Heart right ventricle (tissue), 16 donors: ENCODE data around the gene CSNK2A2. TPM values are rescaled to one million over a fixed set of nuclear protein-coding genes. Genes with fewer than 3 reads are reported as not detected.

ENCODE experiments used
- ATAC-seq, 8 donors: fragments of 200-7000 bp; cut with Tn5 transposase; one replicate each; pipeline ENCODE4 v1.9.1; 2020; ENCODE audit warnings: mild to moderate bottlenecking in 8 of 8, moderate library complexity in 8 of 8, moderate number of reproducible peaks in 1 of 8
- DNase-seq, 2 donors: peaks; one replicate each; pipeline ENCODE4 v3.0.0-alpha.2; 2020
- H3K27ac ChIP-seq, 10 donors: fragments of 200-600 bp; sonication (generic) in 2 of 10; one replicate each; pipeline versions ENCODE4 v1.5.0 to v1.8.0; 2020 to 2022; ENCODE audit warnings: mild to moderate bottlenecking in 3 of 10
- H3K27me3 ChIP-seq, 7 donors: fragments of 200-600 bp; one replicate each; pipeline ENCODE4 v1.8.0; 2021 to 2022; ENCODE audit warnings: mild to moderate bottlenecking in 2 of 7
- H3K36me3 ChIP-seq, 9 donors: fragments of 200-600 bp; sonication (generic) in 1 of 9; one replicate each; pipeline versions ENCODE4 v1.5.0 to v1.8.0; 2020 to 2022; ENCODE audit warnings: mild to moderate bottlenecking in 2 of 9
- H3K4me1 ChIP-seq, 9 donors: fragments of 200-600 bp; sonication (generic) in 1 of 9; one replicate each; pipeline versions ENCODE4 v1.5.0 to v1.8.0; 2020 to 2022; ENCODE audit warnings: mild to moderate bottlenecking in 4 of 9
- H3K4me3 ChIP-seq, 10 donors: fragments of 200-600 bp; sonication (generic) in 2 of 10; one replicate each; pipeline versions ENCODE4 v1.5.0 to v1.8.0; 2020 to 2022; ENCODE audit warnings: mild to moderate bottlenecking in 7 of 10, moderate library complexity in 2 of 10
- H3K9me3 ChIP-seq, 11 donors: fragments of 200-600 bp in 10 of 11; sonication (generic) in 2 of 11; one replicate each; pipeline versions ENCODE4 v1.5.0 to v1.8.0; 2013 to 2022; ENCODE audit warnings: mild to moderate bottlenecking in 2 of 11, control low read depth in 1 of 11, moderate library complexity in 1 of 11
- CTCF ChIP-seq, 9 donors: fragments of 200-600 bp; sonication (generic) in 2 of 9; IDR thresholded peaks; one replicate each; pipeline versions ENCODE4 v1.5.0 to v1.8.0; 2021 to 2022; ENCODE audit warnings: antibody characterized with exemption in 9 of 9, mild to moderate bottlenecking in 5 of 9, moderate library complexity in 1 of 9
- WGBS, 2 donors: extraction: QIAGEN DNeasy Blood & Tissue Kit; methylation state at CpG; one replicate each; pipeline ENCODE4 v1.1.7; 2013; ENCODE audit warnings: inconsistent platforms in 1 of 2; 5-methylcytosine and 5-hydroxymethylcytosine counted together
- intact Hi-C, 10 donors: fragments of 100-400 bp; cut with DNase I; formaldehyde crosslinking; loops; one replicate each; pipeline versions ENCODE4 v1.11.1 to v1.14.2; 2022
- polyA plus RNA-seq, 2 donors: library from polyadenylated mRNA; stranded (reverse); fragments of 200-250 nt; gene quantifications; one replicate each; pipeline ENCODE4 v1.2.3, GENCODE V29; 2013
- total RNA-seq, 10 donors: library from RNA; stranded (reverse); fragmentation: NEBNext Ultra II Directional in 3 of 10; extraction: Animal tissue kit (Norgen Biotek cat#: 25700) in 3 of 10; gene quantifications; one replicate each; pipeline versions ENCODE4 v1.2.1 to v1.2.4, GENCODE V29; 2021 to 2023
- donor health status: Arrhythmogenic right ventricular cardiomyopathy.
- donor health status: ischemic (EF 13 %, LVEDD 7.1; RV severe dilation, severe dysfunction).
- donor health status: healthy with polysubstance abuse.
- donor health status: DM: no; HTN: yes; CAD: no.
- donor health status: DM: no; HTN: no; CAD: no.
- donor health status: ischemic (EF 25% LVEDD 6.9; RV normal size, moderate dysfunction).
- donor health status: ischemic (EF 25% LVEDD 5.7; RV mildly dilated, moderate dysfunction).
- donor health status: healthy.
- donor health status: DM: yes; HTN: yes; CAD: no.
- donor health status: Ischemic cardiomyopathy.
- donor health status: ischemic (EF 35%, LVEDD 5.7; RV mildly dilated, moderate dysfunction).
- donor health status: nonischemic (EF 11% LVEDD 7.7; RV severe dilation, severe dysfunction).
- donor health status: DM: yes; HTN: yes; CAD: no.
- donor health status: PGD.
- donor health status: ischemic (EF 29% LVEDD 5.4; RV normal size, mild dysfunction).
- donor health status: nonischemic (EF 23%, LVEDD 6.1; RV moderate dilation, normal function).

CSNK2A2 gene
- total and polyA plus RNA-seq, 12 donors, result 20.9 to 48.3 (median 35.2) TPM

GRCh38 chr16:58205276-58206036 lies 7.5 kb upstream of the CSNK2A2 start:
- ATAC-seq, result no peak
- H3K36me3 ChIP-seq, result no peaks in the 10 kb centered on the region
- 67 to 72% methylated on average over 10 of the region's 10 CpGs for WGBS, 2 donors

GRCh38 chr16:58201163-58201562 lies 3.3 kb upstream of the CSNK2A2 start:
- Histone ChIP-seq H3K9me3 (no peaks in the 10 kb centered on the region), H3K4me3 (no peak overlapping the region), H3K4me1 (peaks cover 0 to 18% (median 12%) of the 10 kb centered on the region in 9 donors), H3K27ac (no peak overlapping the region), H3K27me3 (peaks cover 0 to 17% (median 0%) of the 10 kb centered on the region in 7 donors), H3K36me3 (peaks cover 0 to 4% (median under 1%) of the 10 kb centered on the region in 9 donors)
- 63 to 68% methylated on average over 5 of the region's 5 CpGs for WGBS, 2 donors
- intact Hi-C loops, result no loop called here
- DNase-seq (no peak), ATAC-seq (no peak)
- no peak for TF ChIP-seq CTCF (IDR thresholded peaks at IDR 0.05)

More at GRCh38 chr16:58205276-58206036, 7.5 kb upstream of the CSNK2A2 start:
- H3K4me3 ChIP-seq, result no peak overlapping the region
- DNase-seq, result no peak
- TF ChIP-seq CTCF (IDR thresholded peaks at IDR 0.05), result no peak
- H3K27me3 ChIP-seq, result peaks cover 0 to 17% (median 0%) of the 10 kb centered on the region in 7 donors
- no peaks in the 10 kb centered on the region for H3K9me3 ChIP-seq
- H3K27ac ChIP-seq, result no peak overlapping the region
- H3K4me1 ChIP-seq, result no peaks in the 10 kb centered on the region
- intact Hi-C loops, result no loop called here

- Histone ChIP-seq H3K27ac (no peak overlapping the region), H3K36me3 (peaks cover 0 to 14% (median 10%) of the 10 kb centered on the region in 9 donors), H3K27me3 (peaks cover 0 to 17% (median 0%) of the 10 kb centered on the region in 7 donors), H3K9me3 (no peaks in the 10 kb centered on the region), H3K4me3 (no peak overlapping the region), H3K4me1 (peaks cover 0 to 22% (median 19%) of the 10 kb centered on the region in 9 donors)
- no peak for ATAC-seq
- no peak for DNase-seq
- intact Hi-C loops, result no loop called here
- 80 to 87% methylated on average over 7 of the region's 7 CpGs for WGBS, 2 donors
- no peak for TF ChIP-seq CTCF (IDR thresholded peaks at IDR 0.05)
Measured at GRCh38 chr16:58200004-58200797, 2.3 kb upstream of the CSNK2A2 start.

- 91 to 96% methylated on average over 3 of the region's 3 CpGs for WGBS, 2 donors
- H3K36me3 ChIP-seq, result peaks cover 0 to 27% (median 14%) of the 10 kb centered on the region in 9 donors
- peaks cover 0 to 25% (median 21%) of the 10 kb centered on the region in 9 donors for H3K4me1 ChIP-seq
- intact Hi-C loops, result loop anchor here in 5 of 10 donors (5.0 to 10.0 kb wide), 4 partner anchors 72 to 177 kb away; partner anchors contain the start of genes MMP15 (in 4 of the 5) and CFAP20 (in 1 of the 5)
- H3K9me3 ChIP-seq, result no peaks in the 10 kb centered on the region
- DNase-seq (no peak), ATAC-seq (no peak)
- no peak for TF ChIP-seq CTCF (IDR thresholded peaks at IDR 0.05)
- no peak overlapping the region for H3K4me3 ChIP-seq
- no peak overlapping the region for H3K27ac ChIP-seq
- peaks cover 0 to 17% (median 0%) of the 10 kb centered on the region in 7 donors for H3K27me3 ChIP-seq
Measured at GRCh38 chr16:58198803-58199411, 1.0 kb upstream of the CSNK2A2 start.
